GM12878 (cell line): ENCODE results near the gene MATN1.

ENCODE experiments used
- CTCF ChIP-seq, 3 experiments: IDR thresholded peaks in 2 of 3; conservative IDR thresholded peaks in 1 of 3; 2 replicates each; pipeline ENCODE4 v1.5.1; 2011; ENCODE audit warnings: low read depth in 3 of 3, low read length in 3 of 3, mild to moderate bottlenecking in 3 of 3, control low read depth in 2 of 3, moderate library complexity in 2 of 3, inconsistent platforms in 1 of 3, mixed read lengths in 1 of 3; ENCODE audit not compliant: control insufficient read depth in 2 of 3, insufficient read depth in 1 of 3; ENCODE audit errors: extremely low read depth in 1 of 3
- EZH2 ChIP-seq: IDR thresholded peaks from 2 replicates; pipeline ENCODE4 v1.6.1; 2012; ENCODE audit warnings: low read depth, mild to moderate bottlenecking, control low read depth, inconsistent platforms, low read length, borderline replicate concordance; ENCODE audit not compliant: control insufficient read depth
- HSF1 ChIP-seq: fragments of 150-350 bp; IDR thresholded peaks from 2 replicates; pipeline ENCODE4 v1.6.1; 2014; ENCODE audit warnings: mild to moderate bottlenecking, low read depth, low read length
- MAX ChIP-seq: IDR thresholded peaks from 2 replicates; pipeline ENCODE4 v1.6.1; 2012; ENCODE audit warnings: low read depth, low read length, improper control_type of control experiment
- NFIC ChIP-seq: IDR thresholded peaks from 2 replicates; pipeline ENCODE4 v1.6.1; 2012; ENCODE audit warnings: low read depth, mild to moderate bottlenecking, inconsistent platforms, low read length, moderate library complexity
- REST ChIP-seq: IDR thresholded peaks from 2 replicates; pipeline ENCODE4 v1.6.1; 2012; ENCODE audit warnings: mild to moderate bottlenecking, low read depth, low read length
- SP1 ChIP-seq: IDR thresholded peaks from one replicate; pipeline ENCODE4 v1.6.1; 2011; ENCODE audit warnings: low read depth, low read length
- TCF7 ChIP-seq: IDR thresholded peaks from 2 replicates; pipeline ENCODE4 v1.6.1; 2014; ENCODE audit warnings: antibody characterized with exemption, borderline replicate concordance

GRCh38 chr1:30715886-30716285 lies 7.5 kb downstream of the MATN1 start:
- no peak for TF ChIP-seq MAX
- no peak for TF ChIP-seq HSF1
- TF ChIP-seq REST: no peak
- TF ChIP-seq EZH2: no peak
- TF ChIP-seq SP1: no peak
- no peak for TF ChIP-seq NFIC
- TF ChIP-seq TCF7: no peak
- TF ChIP-seq CTCF (IDR thresholded peaks at IDR 0.05 in 2 of 3, conservative IDR thresholded peaks at IDR 0.05 in 1 of 3; ENCODE audit: control insufficient read depth in 2 of 3, extremely low read depth in 1 of 3, insufficient read depth in 1 of 3, low read depth in 3 of 3, low read length in 3 of 3): no peak
